ENCODE results near the gene WDR43.

Gene WDR43

GRCh38 chr2:28894470-28895188 lies at the start of gene WDR43:
Gene WDR43, plus strand, starts transcription at chr2:28894667. Its CDS starts 32 bp downstream, at chr2:28894699.
- peak; percentile 97 to 98 for DNase-seq (ENCODE audit: low read depth in 2 of 2)

- DNase-seq (ENCODE audit: low read depth in 2 of 2), result no peak
These were observed 39.3 kb upstream of the WDR43 start for GRCh38 chr2:28855193-28855592.

GRCh38 chr2:28855977-28856376 lies 38.5 kb upstream of the WDR43 start:
- no peak for DNase-seq (ENCODE audit: low read depth in 2 of 2)

GRCh38 chr2:28868611-28869010 lies 25.9 kb upstream of the WDR43 start:
- DNase-seq (ENCODE audit: low read depth in 2 of 2), result no peak

GRCh38 chr2:28869494-28870145 lies 24.8 kb upstream of the WDR43 start:
- peak in 1 of 2 experiments; percentile 0 for DNase-seq (ENCODE audit: low read depth in 2 of 2)

- DNase-seq (ENCODE audit: low read depth in 2 of 2), result peak; percentile 83 to 85
These were observed 24.1 kb upstream of the WDR43 start, which contains the start of gene TRMT61B for GRCh38 chr2:28870146-28870891. Gene TRMT61B, minus strand, starts transcription at chr2:28870309. Its CDS starts 32 bp downstream, at chr2:28870277.

GRCh38 chr2:28871620-28872019 lies 22.8 kb upstream of the WDR43 start:
- no peak for DNase-seq (ENCODE audit: low read depth in 2 of 2)

GRCh38 chr2:28880193-28880592 lies 14.3 kb upstream of the WDR43 start:
- DNase-seq (ENCODE audit: low read depth in 2 of 2), result no peak

GRCh38 chr2:28893488-28893887 lies 979 bp upstream of the WDR43 start:
- no peak for DNase-seq (ENCODE audit: low read depth in 2 of 2)

- DNase-seq (ENCODE audit: low read depth in 2 of 2), result no peak
These were observed 874 bp downstream of the WDR43 start for GRCh38 chr2:28895189-28895893.

- DNase-seq (ENCODE audit: low read depth in 2 of 2), result no peak
These were observed 2.4 kb downstream of the WDR43 start for GRCh38 chr2:28896906-28897305.

- no peak for DNase-seq (ENCODE audit: low read depth in 2 of 2)
These were observed 3.6 kb downstream of the WDR43 start for GRCh38 chr2:28898048-28898447.

GRCh38 chr2:28901202-28901601 lies 6.7 kb downstream of the WDR43 start:
- no peak for DNase-seq (ENCODE audit: low read depth in 2 of 2)

GRCh38 chr2:28901841-28902240 lies 7.4 kb downstream of the WDR43 start:
- DNase-seq (ENCODE audit: low read depth in 2 of 2), result no peak

- DNase-seq (ENCODE audit: low read depth in 2 of 2), result no peak
These were observed 8.1 kb downstream of the WDR43 start for GRCh38 chr2:28902584-28902983.

GRCh38 chr2:28904295-28904694 lies 9.8 kb downstream of the WDR43 start:
- DNase-seq (ENCODE audit: low read depth in 2 of 2), result no peak

- no peak for DNase-seq (ENCODE audit: low read depth in 2 of 2)
These were observed 10.5 kb downstream of the WDR43 start for GRCh38 chr2:28904802-28905457.

GRCh38 chr2:28905533-28905932 lies 11.1 kb downstream of the WDR43 start:
- DNase-seq (ENCODE audit: low read depth in 2 of 2), result no peak

GRCh38 chr2:28906376-28906775 lies 11.9 kb downstream of the WDR43 start:
- DNase-seq (ENCODE audit: low read depth in 2 of 2), result no peak

- no peak for DNase-seq (ENCODE audit: low read depth in 2 of 2)
These were observed 12.4 kb downstream of the WDR43 start for GRCh38 chr2:28906821-28907220.

- no peak for DNase-seq (ENCODE audit: low read depth in 2 of 2)
These were observed 13.7 kb downstream of the WDR43 start for GRCh38 chr2:28908172-28908571.
